H1 (cell line): Measurements from ENCODE around the gene TLR9. TPM values are rescaled to one million over a fixed set of nuclear protein-coding genes. Genes with fewer than 3 reads are reported as not detected.

Experiments
- CTCF ChIA-PET: fragments of 300-600 bp; sonication (Branson Sonifier 250); formaldehyde crosslinking; loops from one replicate; lab custom pipeline; 2021; ENCODE audit not compliant: partially characterized antibody; lab: Charles Lee
- POLR2A ChIA-PET: fragments of 300-600 bp; sonication (Branson Sonifier 250); formaldehyde crosslinking; loops from one replicate; lab custom pipeline; 2021; ENCODE audit warnings: inconsistent platforms; ENCODE audit not compliant: partially characterized antibody; lab: Charles Lee
- DNase-seq, 2 experiments: peaks; one replicate each; pipeline versions ENCODE4 v3.0.0 to v3.0.0-alpha.2; 2010 to 2022; ENCODE audit warnings: low spot score in 2 of 2, low read depth in 1 of 2, mixed read lengths in 1 of 2
- FAIRE-seq: peaks from 2 replicates; lab custom pipeline; 2011; peaks lifted over from hg19 to GRCh38; lab: Jason Lieb, UNC
- H2AFZ ChIP-seq: 2 replicates; pipeline ENCODE4 v1.8.1; 2012; ENCODE audit warnings: low read length, inconsistent platforms
- H2AK5ac ChIP-seq: 2 replicates; pipeline ENCODE4 v1.6.1; 2013; ENCODE audit warnings: low read depth, low read length
- H2BK120ac ChIP-seq: replicated peaks from 2 replicates; pipeline ENCODE3; 2013; ENCODE audit warnings: low read depth, low read length, inconsistent platforms
- H2BK12ac ChIP-seq: 2 replicates; pipeline ENCODE4 v1.6.1; 2013; ENCODE audit warnings: low read depth, low read length
- H2BK15ac ChIP-seq: 2 replicates; pipeline ENCODE4 v1.6.1; 2013; ENCODE audit warnings: low read length
- H2BK20ac ChIP-seq: 2 replicates; pipeline ENCODE4 v1.6.1; 2013; ENCODE audit warnings: low read length
- H2BK5ac ChIP-seq: 2 replicates; pipeline ENCODE4 v1.6.1; 2013; ENCODE audit warnings: low read depth, low read length
- H3K14ac ChIP-seq: 2 replicates; pipeline ENCODE4 v1.6.1; 2013; ENCODE audit warnings: inconsistent platforms; ENCODE audit not compliant: insufficient read length
- H3K18ac ChIP-seq: 2 replicates; pipeline ENCODE4 v1.6.1; 2013; ENCODE audit warnings: low read length; ENCODE audit errors: extremely low read depth
- H3K23ac ChIP-seq: 2 replicates; pipeline ENCODE4 v1.6.1; 2013; ENCODE audit warnings: inconsistent platforms; ENCODE audit not compliant: insufficient read length
- H3K23me2 ChIP-seq: 2 replicates; pipeline ENCODE4 v1.6.1; 2013; ENCODE audit warnings: low read depth, low read length
- H3K27ac ChIP-seq: 2 replicates; pipeline ENCODE4 v1.6.1; 2011; ENCODE audit warnings: low read depth, low read length, inconsistent platforms
- H3K27me3 ChIP-seq, 4 experiments: replicated peaks in 1 of 4; 1 replicate in 1 of 4; 2 replicates in 3 of 4; pipeline versions ENCODE4 v1.6.1 to v1.8.1; 2011 to 2013; ENCODE audit warnings: low read length in 3 of 4, mild to moderate bottlenecking in 3 of 4, inconsistent platforms in 2 of 4, mixed read lengths in 2 of 4, moderate library complexity in 1 of 4; ENCODE audit not compliant: control insufficient read depth in 3 of 4, insufficient read depth in 3 of 4; ENCODE audit errors: extremely low read depth in 1 of 4
- H3K36me3 ChIP-seq, 4 experiments: 2 replicates each; pipeline versions ENCODE4 v1.6.1 to v1.8.1; 2011 to 2013; ENCODE audit warnings: mild to moderate bottlenecking in 4 of 4, low read length in 3 of 4, moderate library complexity in 2 of 4, control low read depth in 1 of 4, inconsistent platforms in 1 of 4; ENCODE audit not compliant: insufficient read depth in 4 of 4, control insufficient read depth in 2 of 4
- H3K4ac ChIP-seq: replicated peaks from 2 replicates; pipeline ENCODE3; 2013; ENCODE audit warnings: low read length, low read depth, mixed read lengths, inconsistent platforms; ENCODE audit not compliant: insufficient read length
- H3K4me1 ChIP-seq, 4 experiments: replicated peaks in 1 of 4; 1 replicate in 1 of 4; 2 replicates in 3 of 4; pipeline versions ENCODE4 v1.6.1 to v1.8.1; 2011 to 2013; ENCODE audit warnings: low read length in 3 of 4, inconsistent platforms in 2 of 4, mixed read lengths in 1 of 4; ENCODE audit not compliant: insufficient read depth in 4 of 4, control insufficient read depth in 3 of 4
- H3K4me2 ChIP-seq, 2 experiments: 2 replicates each; pipeline versions ENCODE4 v1.6.1 to v1.8.1; 2011 to 2013; ENCODE audit warnings: low read depth in 2 of 2, low read length in 2 of 2, control low read depth in 1 of 2, inconsistent platforms in 1 of 2, mild to moderate bottlenecking in 1 of 2; ENCODE audit not compliant: insufficient read depth in 1 of 2
- H3K4me3 ChIP-seq, 4 experiments: fragments of 200-600, 300-600 bp in 1 of 4; sonication (generic), shearing (Covaris generic), sonication (Bioruptor Twin) in 1 of 4; 2 replicates each; pipeline versions ENCODE4 v1.5.1 to v1.8.1; 2011 to 2016; ENCODE audit warnings: low read length in 4 of 4, low read depth in 3 of 4, control low read depth in 2 of 4, inconsistent platforms in 2 of 4, mild to moderate bottlenecking in 2 of 4, mixed read lengths in 1 of 4, moderate library complexity in 1 of 4; ENCODE audit not compliant: insufficient read depth in 2 of 4; ENCODE audit errors: extremely low read depth in 1 of 4
- H3K56ac ChIP-seq: replicated peaks from 2 replicates; pipeline ENCODE3; 2013; ENCODE audit warnings: low read depth, mild to moderate bottlenecking, mixed read lengths, low read length, inconsistent platforms; ENCODE audit not compliant: insufficient read length
- H3K79me1 ChIP-seq: 2 replicates; pipeline ENCODE4 v1.6.1; 2013; ENCODE audit warnings: low read depth, low read length, control low read depth
- H3K79me2 ChIP-seq, 2 experiments: 2 replicates each; pipeline versions ENCODE4 v1.6.1 to v1.8.1; 2012 to 2013; ENCODE audit warnings: low read length in 2 of 2, mild to moderate bottlenecking in 2 of 2, inconsistent platforms in 1 of 2; ENCODE audit not compliant: insufficient read depth in 2 of 2, control insufficient read depth in 1 of 2
- H3K9ac ChIP-seq, 4 experiments: replicated peaks in 1 of 4; 1 replicate in 1 of 4; 2 replicates in 3 of 4; pipeline versions ENCODE4 v1.6.1 to v1.8.1; 2011 to 2013; ENCODE audit warnings: low read depth in 3 of 4, low read length in 3 of 4, control low read depth in 2 of 4, mild to moderate bottlenecking in 2 of 4, moderate library complexity in 2 of 4, inconsistent platforms in 1 of 4; ENCODE audit errors: extremely low read depth in 1 of 4
- H3K9me3 ChIP-seq, 2 experiments: 2 replicates each; pipeline versions ENCODE4 v1.6.1 to v1.8.1; 2012 to 2013; ENCODE audit warnings: mild to moderate bottlenecking in 2 of 2, moderate library complexity in 2 of 2, control low read depth in 1 of 2, inconsistent platforms in 1 of 2, low read depth in 1 of 2, low read length in 1 of 2, mixed read lengths in 1 of 2; ENCODE audit not compliant: insufficient read depth in 2 of 2
- H4K20me1 ChIP-seq, 2 experiments: replicated peaks in 1 of 2; 2 replicates each; pipeline versions ENCODE3 to v1.8.1; 2011 to 2013; ENCODE audit warnings: inconsistent platforms in 2 of 2, low read length in 2 of 2, mild to moderate bottlenecking in 1 of 2; ENCODE audit not compliant: insufficient read depth in 2 of 2, control insufficient read depth in 1 of 2
- H4K5ac ChIP-seq: 2 replicates; pipeline ENCODE4 v1.6.1; 2013; ENCODE audit warnings: low read length, low read depth, mixed read lengths, inconsistent platforms; ENCODE audit not compliant: insufficient read length
- H4K8ac ChIP-seq: 2 replicates; pipeline ENCODE4 v1.8.0; 2013; ENCODE audit warnings: mild to moderate bottlenecking, moderate library complexity, low read length, inconsistent platforms; ENCODE audit not compliant: insufficient read depth; ENCODE audit errors: extremely low read depth
- H4K91ac ChIP-seq: replicated peaks from 2 replicates; pipeline ENCODE3; 2013; ENCODE audit warnings: low read length, mixed read lengths, inconsistent platforms; ENCODE audit not compliant: insufficient read length
- CREB1 ChIP-seq: IDR thresholded peaks from 2 replicates; pipeline ENCODE4 v1.6.1; 2012; ENCODE audit warnings: inconsistent platforms
- WGBS, 2 experiments: shearing (Covaris generic) in 1 of 2; methylation state at CpG; one replicate each; pipeline versions ENCODE4 v1.1.6 to v1.1.7; 2013 to 2015; ENCODE audit warnings: low lambda C conversion rate in 2 of 2, mixed read lengths in 2 of 2, inconsistent platforms in 1 of 2, low coverage in 1 of 2, missing lambda C conversion rate in 1 of 2; ENCODE audit not compliant: insufficient replicate concordance in 2 of 2, insufficient coverage in 1 of 2, insufficient read length in 1 of 2; ENCODE audit errors: extremely low coverage in 1 of 2, missing lambda C conversion rate in 1 of 2; 5-methylcytosine and 5-hydroxymethylcytosine counted together
- polyA plus RNA-seq, 7 experiments: library from polyadenylated mRNA; depleted of rRNA in 3 of 7; stranded (reverse) in 5 of 7; unstranded in 2 of 7; fragments of >200 nt in 5 of 7; fragments of 200-250 nt in 2 of 7; gene quantifications; 1 replicate in 5 of 7; 2 replicates in 1 of 7; 4 replicates in 1 of 7; pipeline versions ENCODE4 v1.2.1 to v1.2.3, GENCODE V29; 2011 to 2013; ENCODE audit warnings: missing spikeins in 2 of 7, mixed read lengths in 2 of 7
- total RNA-seq: library from RNA; stranded (reverse); fragmentation: NEBNext Ultra II Directional; extraction: Animal tissue kit (Norgen Biotek cat#: 25700); gene quantifications from 2 replicates; pipeline ENCODE4 v1.2.1, GENCODE V29; 2021

TLR9 gene
- total and polyA plus RNA-seq, 2 of the 8 experiments (the other 6 are each of a cell fraction or from before 2014, with no cell fraction given) = 0.05 TPM; not detected in 1

GRCh38 chr3:52222319-52223221, 2.9 kb downstream of the TLR9 start:
- H3K9me3 ChIP-seq = no peaks in the 10 kb centered on the region
- no peak overlapping the region for H2BK15ac ChIP-seq
- no peaks in the 10 kb centered on the region for H4K20me1 ChIP-seq
- no peak overlapping the region for H2BK12ac ChIP-seq
- no peak overlapping the region for H3K9ac ChIP-seq
- H3K27me3 ChIP-seq = no peaks in the 10 kb centered on the region
- no peak overlapping the region for H2AFZ ChIP-seq
- no peaks in the 10 kb centered on the region for H3K79me2 ChIP-seq
- CTCF ChIA-PET = interaction anchor here (0.6 to 20.4 kb wide), 24 partner anchors 12 to 224 kb away, joined by 3 to 336 read pairs (median 5); partner anchors contain the start of genes POC1A, PPM1M and TWF2
- WGBS, 2 experiments = 91% methylated on average over 41 of the region's 41 CpGs; no CpG with 5 or more reads in 1 of the 2 experiments
- H3K4ac ChIP-seq = no peak overlapping the region
- no peak overlapping the region for H3K27ac ChIP-seq
- H4K5ac ChIP-seq = no peak overlapping the region
- H3K4me3 ChIP-seq = no peak overlapping the region
- no peak overlapping the region for H3K18ac ChIP-seq
- no peak overlapping the region for H2AK5ac ChIP-seq
- POLR2A ChIA-PET = interaction anchor here (1.1 to 2.4 kb wide), 4 partner anchors 12 to 56 kb away, joined by 3 to 6 read pairs (median 4); partner anchors contain the start of gene WDR82
- FAIRE-seq = no peak
- H3K79me1 ChIP-seq = no peaks in the 10 kb centered on the region
- no peak overlapping the region for H3K14ac ChIP-seq
- no peak overlapping the region for H3K23ac ChIP-seq
- H3K23me2 ChIP-seq = no peaks in the 10 kb centered on the region
- H2BK5ac ChIP-seq = no peak overlapping the region
- no peak overlapping the region for H4K91ac ChIP-seq
- no peaks in the 10 kb centered on the region for H3K36me3 ChIP-seq
- no peak overlapping the region for H2BK120ac ChIP-seq
- peak overlapping the region; percentile 14; the same call in 1 of the 2 replicates for H4K8ac ChIP-seq
- DNase-seq = no peak
- H3K56ac ChIP-seq = no peak overlapping the region
- no peak overlapping the region for H2BK20ac ChIP-seq
- H3K4me1 ChIP-seq = peaks cover 0 to 4% (median 3%) of the 10 kb centered on the region in 4 experiments; a peak in 5 of 7 replicates
- TF ChIP-seq CREB1 = no peak
- no peak overlapping the region for H3K4me2 ChIP-seq
